Urothelium cell line (cell line): Measurements from ENCODE around the gene GFRA4.

Source experiments
- DNase-seq: peaks from one replicate; pipeline ENCODE4 v3.0.0; 2011; ENCODE audit warnings: low spot score, mixed read lengths
- FAIRE-seq: peaks from 2 replicates; lab custom pipeline; 2011; peaks lifted over from hg19 to GRCh38; lab: Jason Lieb, UNC

Gene GFRA4, protein sequence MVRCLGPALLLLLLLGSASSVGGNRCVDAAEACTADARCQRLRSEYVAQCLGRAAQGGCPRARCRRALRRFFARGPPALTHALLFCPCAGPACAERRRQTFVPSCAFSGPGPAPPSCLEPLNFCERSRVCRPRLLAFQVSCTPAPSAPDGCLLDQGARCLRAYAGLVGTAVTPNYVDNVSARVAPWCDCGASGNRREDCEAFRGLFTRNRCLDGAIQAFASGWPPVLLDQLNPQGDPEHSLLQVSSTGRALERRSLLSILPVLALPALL

DNA sequence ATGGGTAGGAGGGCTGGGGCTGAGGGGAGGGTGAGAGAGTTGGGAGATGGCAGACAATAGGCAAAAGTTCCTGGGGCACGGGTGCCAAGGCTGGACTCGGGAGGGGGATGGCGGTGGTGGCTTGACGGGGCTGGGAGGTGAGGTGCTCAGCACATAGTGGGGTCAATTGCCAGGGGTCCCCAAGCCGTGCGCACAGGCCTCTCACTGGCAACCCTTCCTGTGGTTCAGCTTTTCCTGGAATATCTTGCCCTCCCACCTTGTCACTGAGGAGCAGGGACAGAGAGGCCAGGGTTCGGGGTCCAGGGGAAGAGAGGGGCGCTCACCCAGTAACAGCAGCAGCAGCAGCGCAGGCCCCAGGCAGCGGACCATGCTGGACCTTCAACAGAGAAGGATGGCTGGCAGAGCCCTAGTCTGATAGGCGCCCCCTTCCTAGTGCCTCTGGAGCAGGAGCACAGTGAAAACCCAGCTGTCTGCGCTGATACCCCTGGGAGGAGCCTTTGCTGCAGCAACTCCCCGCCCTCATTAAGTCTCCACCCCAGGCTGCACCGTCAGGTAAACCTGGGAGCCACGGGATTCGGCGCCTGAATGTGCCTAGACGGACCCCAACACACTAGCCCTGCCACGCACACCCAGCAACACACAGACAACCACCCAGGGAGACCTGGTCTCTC lies at the start of gene GFRA4:
Gene GFRA4, minus strand, starts transcription at position 369 of the 671 bp plus-strand sequence. Its CDS starts 0 bp downstream, at position 369.
- DNase-seq (no peak), FAIRE-seq (no peak)

DNA sequence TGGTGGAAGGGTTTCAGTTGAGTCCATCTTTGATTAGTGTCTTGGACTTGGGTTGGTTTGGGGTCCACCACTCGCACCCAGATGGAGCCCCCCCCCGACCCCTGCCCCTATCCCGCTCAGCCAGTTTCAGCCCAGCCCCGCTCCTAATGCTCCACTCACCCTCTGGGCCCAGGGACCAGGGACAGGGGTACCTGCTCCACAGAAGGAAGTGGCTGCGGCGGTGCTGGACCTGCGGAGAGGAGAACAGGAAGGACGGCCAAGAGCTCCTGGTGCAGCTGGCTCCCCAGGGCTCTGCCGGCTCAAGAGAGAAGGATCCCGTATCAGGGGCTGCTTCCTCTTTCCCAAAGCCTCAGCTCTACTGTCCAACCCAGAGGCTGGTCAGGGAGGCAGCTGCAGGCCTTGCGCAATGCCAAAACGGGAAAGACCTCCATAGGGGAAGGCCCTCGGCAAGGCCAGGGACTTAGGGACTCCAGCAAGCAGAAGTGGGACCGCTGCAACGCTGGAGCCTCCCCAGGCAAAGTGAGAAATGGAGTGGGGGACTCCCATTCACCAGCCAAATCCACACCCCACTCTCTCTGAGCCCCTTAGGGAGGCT lies 49.2 kb upstream of the GFRA4 start, which contains the start of gene SIGLEC1:
Gene SIGLEC1, minus strand, starts transcription at position 322 of the 595 bp plus-strand sequence. CDS start 5,472 bp downstream, outside the sequence.
- DNase-seq: no peak
- no peak for FAIRE-seq

DNA sequence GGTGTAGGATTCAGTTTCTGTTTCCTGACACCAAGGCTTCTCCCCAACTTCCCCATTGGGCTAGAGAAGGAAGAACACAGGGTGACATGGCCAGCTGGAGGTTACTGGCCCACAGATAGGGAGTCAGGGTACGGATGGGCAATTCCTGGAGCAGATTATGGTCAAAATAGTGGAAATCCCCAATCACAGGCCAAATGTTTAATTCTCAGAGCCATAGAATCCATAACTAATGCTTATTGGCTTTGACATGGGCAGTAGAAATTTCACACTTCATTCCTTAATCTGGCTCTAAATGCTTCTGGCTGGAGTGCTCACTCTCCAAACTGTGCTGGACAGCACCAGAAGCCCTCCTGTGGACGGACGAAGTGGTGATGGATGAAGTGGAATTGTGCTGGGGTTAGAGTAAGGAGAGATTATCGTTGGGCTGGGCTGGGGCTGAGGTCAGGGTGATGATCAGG lies 48.3 kb upstream of the GFRA4 start:
- DNase-seq: no peak
- FAIRE-seq: no peak

DNA sequence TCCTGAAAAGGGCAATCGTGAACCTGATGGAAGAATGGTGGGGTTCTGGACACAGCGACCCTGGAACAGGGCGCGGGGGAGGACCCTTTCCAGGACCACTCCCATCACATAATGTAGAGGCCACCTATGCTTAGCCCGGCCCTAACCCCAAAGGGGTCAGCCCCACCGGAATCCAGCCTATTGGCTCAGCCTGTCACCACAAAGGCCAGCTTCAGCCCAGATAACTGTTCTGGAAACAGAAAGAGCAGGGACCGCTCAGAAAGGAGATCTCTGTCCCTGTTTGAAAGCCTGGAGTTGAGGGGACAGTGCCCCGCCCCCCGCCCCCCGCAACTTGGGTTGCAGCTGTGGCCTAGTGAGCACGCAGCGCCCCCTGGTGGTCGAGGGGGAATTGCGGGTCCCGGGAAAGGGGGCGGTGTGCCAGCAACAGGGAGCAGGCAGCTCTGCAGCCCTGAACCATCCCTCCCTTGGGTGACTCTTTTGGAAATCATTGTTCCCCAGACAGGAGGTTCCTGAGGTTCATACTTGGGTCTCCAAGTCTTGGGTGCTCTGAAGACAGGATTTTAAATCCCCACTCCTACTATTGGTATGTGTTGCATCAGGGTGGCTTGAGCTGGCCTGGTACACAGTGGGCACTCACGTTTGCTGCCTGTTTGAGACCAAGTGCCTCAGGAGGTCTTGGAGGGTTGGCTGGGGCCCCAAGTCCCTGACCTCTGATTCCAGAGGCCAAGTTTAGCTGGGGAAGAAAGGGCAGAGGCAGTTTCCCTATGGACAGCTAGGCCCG lies 47.7 kb upstream of the GFRA4 start:
- FAIRE-seq (no peak), DNase-seq (peak; percentile 80)

DNA sequence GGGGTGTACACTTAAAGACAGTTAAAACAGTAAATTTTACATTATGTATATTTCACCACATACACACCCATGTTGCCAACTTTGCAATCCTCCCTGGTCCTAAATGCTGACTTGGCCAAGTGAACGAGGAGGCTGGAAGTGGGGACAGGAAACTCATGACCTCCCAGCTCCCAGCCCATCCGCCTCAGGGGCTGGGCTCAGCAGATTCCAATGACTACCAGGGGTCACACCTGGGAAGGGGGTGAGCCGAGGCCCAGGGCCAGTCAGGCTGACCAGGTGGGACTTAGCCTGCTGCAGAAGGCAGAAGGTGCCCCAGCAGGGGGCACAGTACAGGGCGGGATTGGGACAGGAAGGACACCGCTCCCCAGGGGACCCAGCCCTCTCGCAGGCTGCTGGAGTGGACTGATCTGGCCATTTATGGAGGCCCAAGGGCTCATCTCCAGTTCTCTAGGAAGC lies 46.8 kb upstream of the GFRA4 start:
- FAIRE-seq: no peak

DNA sequence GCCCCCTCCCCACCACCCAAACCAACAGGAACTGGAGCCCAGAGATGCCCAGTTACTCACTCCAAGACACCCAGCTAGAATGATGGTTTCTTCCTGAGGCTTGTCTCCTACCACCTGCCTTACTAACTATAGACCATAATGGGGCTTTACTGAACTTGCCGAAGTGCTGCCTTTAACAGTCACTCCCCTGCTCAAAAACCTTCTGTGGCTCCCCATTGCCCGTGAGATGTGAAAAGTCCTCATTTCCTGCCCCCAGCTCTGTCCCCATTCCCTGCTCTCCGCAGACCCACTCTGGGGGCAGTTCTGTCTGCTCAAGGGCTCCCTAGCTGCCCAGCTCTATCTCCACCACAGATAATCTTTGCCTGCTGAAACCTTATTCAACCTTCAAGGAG lies 44.3 kb upstream of the GFRA4 start:
- FAIRE-seq: no peak
- no peak for DNase-seq

More for the DNA sequence above, 46.8 kb upstream of the GFRA4 start:
- no peak for DNase-seq

DNA sequence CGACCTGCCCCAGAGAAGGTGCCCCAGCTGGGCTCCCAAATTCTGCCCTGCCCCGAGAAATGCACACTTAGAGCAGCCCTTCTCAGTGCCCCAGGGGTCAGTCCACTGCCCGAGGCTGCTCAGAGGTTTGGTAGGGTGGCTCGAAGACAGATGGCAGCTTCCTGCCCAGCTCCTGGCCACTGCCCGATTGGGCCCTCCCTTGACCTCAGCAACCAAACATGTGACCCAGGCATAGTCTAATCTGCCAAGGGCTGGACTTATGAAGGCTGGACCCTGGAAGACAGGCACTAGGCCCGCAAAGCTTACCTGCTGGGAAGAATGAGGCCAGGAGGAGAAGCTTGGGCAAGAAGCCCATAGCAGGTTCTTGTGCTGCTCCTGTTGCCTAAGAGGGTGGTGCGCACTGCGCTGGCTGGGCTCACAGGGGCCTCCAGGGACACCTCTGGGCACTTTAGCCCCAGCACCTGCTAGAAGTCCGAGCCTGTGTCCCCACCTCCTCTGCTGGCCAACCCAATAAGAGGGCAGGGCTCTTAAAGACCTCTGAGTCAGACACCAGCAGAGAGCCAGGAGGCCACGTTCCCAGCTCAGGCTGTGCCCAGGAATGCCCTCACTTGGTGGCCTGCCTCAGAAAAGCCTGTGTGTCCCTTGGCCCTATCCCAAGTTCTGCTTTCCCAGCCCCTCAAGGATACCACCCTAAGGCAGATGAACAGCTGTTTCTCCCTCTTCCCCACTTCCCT lies 43.7 kb upstream of the GFRA4 start:
- DNase-seq (no peak), FAIRE-seq (no peak)

DNA sequence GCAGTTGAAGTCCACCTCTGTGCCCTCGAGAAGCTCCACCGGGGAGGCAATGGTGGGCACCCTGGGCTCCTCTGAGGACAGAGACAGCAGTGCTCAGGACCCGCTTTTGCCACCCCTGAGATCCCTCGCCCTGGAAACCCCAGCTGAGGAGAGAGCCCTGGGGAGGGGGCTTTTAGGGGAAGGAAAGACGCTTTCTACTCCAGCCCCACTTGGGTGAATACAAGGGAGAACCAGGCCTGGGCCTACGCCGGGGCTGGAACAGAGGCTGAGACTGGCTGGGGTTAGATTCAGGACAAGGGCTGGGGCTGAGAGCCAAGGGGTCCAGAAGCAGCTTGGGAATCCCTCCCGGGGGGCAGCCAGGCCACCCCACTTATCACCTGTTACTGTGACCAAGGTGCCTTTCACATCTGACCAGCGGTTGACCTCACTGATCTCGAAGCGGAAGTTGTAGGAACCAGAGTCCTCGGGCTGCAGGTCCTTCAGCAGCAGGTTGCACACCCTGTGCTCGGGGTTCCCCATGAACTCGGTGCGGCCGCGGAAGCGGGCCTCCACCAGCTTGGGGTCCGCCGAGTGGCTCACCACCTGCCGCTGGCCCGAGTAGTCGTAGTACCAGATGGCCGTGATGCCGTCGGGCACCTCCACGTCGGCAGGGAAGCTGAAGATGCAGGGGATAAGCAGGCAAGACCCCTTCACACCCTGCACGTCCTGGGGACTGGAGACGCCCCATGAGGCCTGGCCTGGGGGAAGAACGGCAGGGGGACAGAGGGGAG lies 43.0 kb upstream of the GFRA4 start:
- no peak for DNase-seq

DNA sequence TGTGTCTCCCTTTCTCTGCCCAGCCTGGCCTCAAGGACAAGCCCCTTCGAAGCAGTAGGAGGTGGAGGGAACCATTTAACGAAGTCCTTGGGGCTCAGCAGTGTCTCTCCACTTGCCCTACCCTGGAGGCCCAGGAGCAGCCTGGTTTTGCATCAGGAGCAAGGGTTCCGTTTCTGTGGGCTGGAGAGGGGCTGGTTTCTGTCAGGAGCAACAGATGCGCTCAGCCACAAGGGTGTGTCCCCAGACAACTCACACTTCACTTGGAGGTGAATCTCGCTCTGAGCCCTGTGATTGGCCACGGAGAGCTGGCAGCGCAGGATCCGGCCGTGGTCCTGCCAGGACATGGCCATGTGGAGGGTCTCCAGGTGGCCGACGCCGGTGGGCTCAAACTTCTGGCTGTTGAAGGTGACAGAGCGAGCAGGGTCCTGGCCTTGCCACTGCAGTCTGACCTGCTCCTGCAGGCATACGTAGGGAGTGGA lies 42.3 kb upstream of the GFRA4 start:
- FAIRE-seq: no peak

More for the DNA sequence above, 43.0 kb upstream of the GFRA4 start:
- no peak for FAIRE-seq

DNA sequence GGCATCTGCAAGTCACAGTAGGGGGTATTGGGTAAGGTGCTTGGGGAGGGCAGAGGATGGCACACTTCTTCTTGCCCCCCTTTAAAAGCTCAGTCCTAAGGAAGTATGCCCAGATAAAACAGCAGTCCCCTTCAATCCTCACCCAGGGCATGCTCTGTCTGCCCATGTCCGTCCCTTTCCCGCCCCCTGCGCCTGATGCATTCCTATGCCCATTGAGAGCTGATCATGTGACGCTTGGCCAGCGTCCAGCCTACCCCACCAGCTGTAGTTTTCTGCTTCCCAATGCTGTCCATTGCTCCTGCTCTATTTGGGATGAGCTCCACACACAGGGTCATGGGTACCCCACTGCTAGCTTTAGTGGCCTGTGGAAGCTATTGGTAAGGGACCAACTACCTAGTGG lies 40.9 kb upstream of the GFRA4 start:
- DNase-seq (no peak), FAIRE-seq (no peak)

More for the DNA sequence above, 42.3 kb upstream of the GFRA4 start:
- no peak for DNase-seq

DNA sequence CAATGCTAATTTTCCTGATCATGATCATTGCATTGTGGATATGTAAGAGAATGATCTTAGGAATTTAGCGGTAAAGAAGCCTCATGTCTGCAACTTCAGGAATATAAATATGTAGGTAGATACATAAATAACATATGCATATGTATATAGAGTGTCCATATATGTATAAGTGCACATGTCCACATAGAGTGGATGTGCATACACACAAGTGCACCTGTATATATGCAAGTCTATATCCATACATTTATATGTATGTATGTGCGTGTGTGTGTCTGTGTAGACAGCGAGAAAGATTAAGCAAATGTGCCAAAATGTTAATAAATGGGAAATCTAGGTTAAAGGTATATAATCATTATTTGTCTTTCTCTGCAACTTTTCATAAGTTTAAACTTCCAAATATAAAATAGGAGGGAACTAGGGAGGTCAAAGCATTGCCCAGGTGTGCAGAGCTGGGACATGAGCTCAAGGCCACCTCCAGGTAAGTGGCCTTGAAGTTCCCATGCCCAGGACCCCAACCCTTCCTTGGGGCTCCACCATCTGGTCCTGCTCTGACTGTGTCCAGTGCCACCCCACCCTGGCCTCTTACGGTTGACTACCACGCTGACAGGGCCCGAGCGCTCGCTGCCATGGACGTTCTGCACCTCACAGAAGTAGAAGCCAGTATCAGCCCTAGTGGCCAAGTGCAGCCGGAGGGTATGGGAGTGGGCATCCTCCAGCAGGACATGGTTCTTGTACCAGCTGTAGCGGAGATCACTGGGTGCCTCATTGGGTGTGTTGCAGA lies 39.6 kb upstream of the GFRA4 start:
- DNase-seq (no peak), FAIRE-seq (no peak)

DNA sequence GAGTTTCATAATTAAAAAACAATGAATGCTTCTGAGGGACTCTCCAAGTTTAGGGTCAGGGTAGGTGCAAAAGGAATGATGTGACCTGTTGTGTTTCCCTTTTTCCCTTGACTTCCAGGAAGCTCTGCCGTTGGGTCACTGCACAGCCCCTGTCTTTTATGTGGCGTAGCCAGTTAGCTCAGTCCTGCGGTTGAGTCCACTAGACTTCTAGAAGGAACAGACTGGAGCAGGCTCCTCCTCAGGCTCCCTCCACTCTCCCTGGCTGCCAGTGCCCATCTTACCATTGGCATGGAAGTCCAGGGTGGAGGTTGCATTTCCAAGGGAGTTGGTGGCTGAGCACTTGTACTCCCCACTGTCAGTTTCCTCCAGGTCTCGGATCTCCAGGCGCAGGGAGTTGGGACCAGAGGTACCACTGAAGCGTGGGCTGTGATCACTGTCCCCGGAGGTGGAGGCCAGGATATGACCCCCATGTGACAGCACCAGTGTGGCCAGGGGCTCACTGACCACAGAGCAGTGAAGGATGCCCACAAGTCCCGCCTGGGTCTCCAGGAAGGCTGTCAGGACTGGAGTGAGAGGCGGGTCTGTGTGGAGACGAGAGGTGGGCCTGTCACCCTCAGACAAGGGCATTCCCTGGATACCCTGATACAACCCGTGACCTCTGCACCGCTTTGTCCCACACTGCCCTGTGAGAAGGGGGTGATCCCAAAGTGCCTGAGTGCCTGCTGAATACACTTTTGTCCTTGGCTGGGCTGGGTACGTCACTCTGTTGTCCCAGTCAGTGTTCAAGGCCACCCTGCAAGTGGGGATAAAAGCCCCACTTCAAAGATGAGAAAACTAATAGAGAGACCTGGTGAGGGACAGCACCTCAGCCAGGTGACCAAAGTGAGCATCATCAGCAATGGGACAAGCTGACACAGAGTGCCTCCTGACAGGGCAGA lies 38.1 kb upstream of the GFRA4 start:
- no peak for DNase-seq
- no peak for FAIRE-seq

DNA sequence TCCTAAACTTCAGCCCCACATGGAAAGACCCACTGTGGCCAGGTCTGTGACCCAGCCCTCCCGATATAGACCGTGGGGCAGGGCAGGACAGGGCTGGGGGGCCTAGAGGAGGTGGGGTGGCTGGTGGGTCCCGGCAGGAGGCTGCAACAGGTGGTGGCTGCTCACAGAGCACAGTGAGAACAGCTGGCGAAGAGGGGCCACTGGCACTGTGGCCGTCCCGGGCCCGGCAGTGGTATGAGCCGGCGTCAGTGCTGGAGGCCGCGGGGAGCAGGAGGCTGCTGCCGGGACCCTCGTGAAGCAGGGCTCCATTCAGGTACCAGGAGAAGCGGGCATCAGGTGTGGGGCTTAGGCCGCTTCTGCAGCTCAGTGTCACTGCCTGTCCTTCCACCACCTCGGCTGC lies 35.8 kb upstream of the GFRA4 start:
- DNase-seq: no peak
- FAIRE-seq: no peak

DNA sequence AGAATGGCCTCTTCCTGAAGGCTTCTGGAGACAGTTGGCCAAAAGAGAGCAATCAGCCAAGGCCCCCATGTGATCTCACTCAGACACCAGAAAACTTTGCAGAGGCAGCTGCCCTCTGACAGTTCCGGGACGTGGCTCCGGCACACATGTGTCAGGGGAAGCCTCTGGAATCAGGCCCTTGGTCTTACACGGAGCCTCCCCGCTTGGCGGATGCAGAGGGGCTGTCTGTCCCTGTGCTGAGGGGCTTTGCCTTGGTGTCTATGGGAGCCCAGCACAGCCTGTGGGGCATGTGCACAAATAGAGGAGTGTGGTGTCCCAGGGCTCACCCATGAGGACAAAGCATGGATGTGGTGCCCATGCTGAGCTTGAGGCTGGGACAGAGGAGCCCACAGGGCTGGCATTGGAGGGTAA lies 35.4 kb upstream of the GFRA4 start:
- FAIRE-seq: no peak
- DNase-seq: no peak

DNA sequence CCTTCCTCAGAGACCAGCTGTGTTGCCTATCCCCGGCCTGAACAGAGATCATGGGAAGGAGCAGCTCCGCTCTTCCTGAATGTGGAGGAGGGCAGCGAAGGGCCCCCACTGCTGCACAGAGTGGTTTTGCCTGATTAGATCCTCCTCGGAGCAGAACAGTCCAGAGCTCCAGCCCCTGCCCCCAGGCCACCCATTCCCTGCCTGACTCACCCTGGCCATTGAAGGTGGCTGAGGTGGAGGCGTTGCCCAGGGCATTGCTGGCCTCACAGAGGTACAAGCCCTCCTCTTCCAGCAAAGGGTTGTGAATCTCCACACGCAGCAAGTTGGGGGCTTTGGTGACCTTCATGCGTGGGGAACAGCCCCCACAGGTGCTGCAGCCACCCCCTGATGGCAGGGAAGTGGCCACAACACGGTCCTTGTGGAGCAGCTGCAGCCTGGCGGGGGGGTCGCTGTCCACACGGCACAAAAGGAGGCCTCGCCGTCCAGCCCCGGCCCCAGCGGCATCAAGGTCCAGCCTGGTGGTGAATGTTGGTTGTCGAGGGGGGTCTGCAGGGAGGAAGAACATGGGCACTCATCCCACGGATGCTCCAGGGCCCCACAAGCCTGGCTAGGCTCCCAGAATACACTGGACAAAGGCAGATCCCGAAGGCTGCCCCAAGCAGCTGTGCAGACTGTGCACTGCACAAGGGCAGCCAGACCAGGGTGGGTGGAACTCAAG lies 34.5 kb upstream of the GFRA4 start:
- FAIRE-seq: no peak
- DNase-seq: no peak

DNA sequence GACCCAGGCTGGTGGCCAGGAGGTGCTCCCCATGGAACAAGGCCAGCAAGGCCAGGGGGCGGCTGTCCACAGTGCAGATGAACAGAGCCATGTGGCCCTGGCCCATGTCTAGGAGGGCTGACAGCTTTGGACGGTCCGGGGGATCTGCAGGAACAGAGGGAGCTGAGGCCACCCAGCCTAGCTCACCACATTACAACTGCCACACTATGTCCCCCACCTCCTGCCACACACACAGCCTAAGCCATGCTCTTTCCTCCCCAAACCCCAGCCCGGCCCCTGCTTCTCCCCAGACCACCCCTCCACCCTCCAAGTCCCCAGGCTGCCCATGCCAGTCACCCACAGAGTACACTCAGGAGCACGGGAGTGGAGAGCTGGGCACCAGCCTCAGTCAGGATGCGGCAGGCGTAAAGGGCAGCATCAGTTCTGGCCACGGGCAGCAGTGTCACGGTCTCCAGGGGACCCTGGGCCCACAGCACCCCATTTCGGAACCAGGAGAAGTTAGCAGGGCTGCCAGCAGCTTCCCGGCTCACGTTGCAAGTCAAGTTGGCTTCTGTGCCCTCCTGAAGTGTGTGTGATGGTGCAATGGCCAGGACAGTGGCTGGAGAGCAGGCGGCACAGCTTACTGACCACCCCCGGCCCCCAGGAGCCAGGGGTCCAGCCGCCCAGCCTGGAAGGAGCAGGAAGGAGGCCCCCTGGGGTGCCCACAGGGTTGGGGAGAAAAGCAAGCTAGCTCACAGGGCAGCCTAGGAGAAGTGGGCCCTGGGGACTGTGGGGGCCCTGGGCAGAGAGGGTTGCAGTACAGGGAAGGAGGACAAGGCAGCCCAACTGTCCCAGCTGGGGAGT lies 33.8 kb upstream of the GFRA4 start:
- DNase-seq: no peak
- FAIRE-seq: no peak
